Common myeloid progenitor, CD34-positive (primary cell): ENCODE measurements around the gene TCF19.

Experiments used
- CTCF ChIA-PET: fragments of 350-600 bp; sonication (Branson Sonifier 250); formaldehyde crosslinking; loops from one replicate; lab custom pipeline; 2021; ENCODE audit warnings: antibody characterized with exemption; lab: Charles Lee
- POLR2A ChIA-PET: fragments of 350-600 bp; sonication (Branson Sonifier 250); formaldehyde crosslinking; loops from one replicate; lab custom pipeline; 2021; ENCODE audit warnings: antibody characterized with exemption; lab: Charles Lee
- DNase-seq, 3 donors: peaks; one replicate each; pipeline versions ENCODE4 v3.0.0 to v3.0.0-alpha.2; 2013
- H3K27ac ChIP-seq, 2 experiments: 1 replicate in 1 of 2; 2 replicates in 1 of 2; pipeline ENCODE4 v1.7.0; 2013; ENCODE audit warnings: inconsistent platforms in 2 of 2, low read length in 2 of 2, mild to moderate bottlenecking in 2 of 2, low read depth in 1 of 2, moderate library complexity in 1 of 2; ENCODE audit not compliant: severe bottlenecking in 2 of 2, insufficient read depth in 1 of 2, poor library complexity in 1 of 2
- H3K27me3 ChIP-seq, 5 experiments: replicated peaks in 2 of 5; 1 replicate in 3 of 5; 2 replicates in 2 of 5; pipeline versions ENCODE4 v1.6.1 to v1.7.0; 2013; ENCODE audit warnings: low read length in 4 of 5, mild to moderate bottlenecking in 2 of 5, moderate library complexity in 2 of 5, inconsistent platforms in 1 of 5; ENCODE audit not compliant: insufficient read depth in 5 of 5, control insufficient read depth in 4 of 5
- H3K36me3 ChIP-seq, 4 experiments: 1 replicate in 2 of 4; 2 replicates in 2 of 4; pipeline versions ENCODE4 v1.6.1 to v1.7.0; 2013; ENCODE audit warnings: low read length in 3 of 4, control low read depth in 1 of 4, mild to moderate bottlenecking in 1 of 4; ENCODE audit not compliant: control insufficient read depth in 4 of 4, insufficient read depth in 4 of 4
- H3K4me1 ChIP-seq, 4 experiments: 1 replicate in 3 of 4; 2 replicates in 1 of 4; pipeline versions ENCODE4 v1.6.1 to v1.7.1; 2013; ENCODE audit warnings: low read length in 3 of 4, mild to moderate bottlenecking in 3 of 4, control low read depth in 1 of 4, inconsistent platforms in 1 of 4, moderate library complexity in 1 of 4; ENCODE audit not compliant: control insufficient read depth in 4 of 4, insufficient read depth in 4 of 4; ENCODE audit errors: control extremely low read depth in 1 of 4
- H3K4me3 ChIP-seq, 7 experiments: 1 replicate in 4 of 7; 2 replicates in 3 of 7; pipeline versions ENCODE4 v1.5.1 to v1.7.0; 2013; ENCODE audit warnings: mild to moderate bottlenecking in 7 of 7, low read length in 6 of 7, moderate library complexity in 6 of 7, inconsistent platforms in 2 of 7, low read depth in 2 of 7, control low read depth in 1 of 7; ENCODE audit not compliant: insufficient read depth in 4 of 7, control insufficient read depth in 1 of 7; ENCODE audit errors: extremely low read depth in 1 of 7
- H3K9me3 ChIP-seq, 5 experiments: 1 replicate in 4 of 5; 2 replicates in 1 of 5; pipeline versions ENCODE4 v1.6.1 to v1.7.1; 2013; ENCODE audit warnings: low read length in 4 of 5, mild to moderate bottlenecking in 2 of 5, inconsistent platforms in 1 of 5, low read depth in 1 of 5, moderate library complexity in 1 of 5; ENCODE audit not compliant: control insufficient read depth in 4 of 5, insufficient read depth in 2 of 5; ENCODE audit errors: control extremely low read depth in 1 of 5
- WGBS: methylation state at CpG from one replicate; pipeline ENCODE4 v1.1.5; 2013; ENCODE audit not compliant: insufficient coverage; 5-methylcytosine and 5-hydroxymethylcytosine counted together

The TCF19 gene

DNA sequence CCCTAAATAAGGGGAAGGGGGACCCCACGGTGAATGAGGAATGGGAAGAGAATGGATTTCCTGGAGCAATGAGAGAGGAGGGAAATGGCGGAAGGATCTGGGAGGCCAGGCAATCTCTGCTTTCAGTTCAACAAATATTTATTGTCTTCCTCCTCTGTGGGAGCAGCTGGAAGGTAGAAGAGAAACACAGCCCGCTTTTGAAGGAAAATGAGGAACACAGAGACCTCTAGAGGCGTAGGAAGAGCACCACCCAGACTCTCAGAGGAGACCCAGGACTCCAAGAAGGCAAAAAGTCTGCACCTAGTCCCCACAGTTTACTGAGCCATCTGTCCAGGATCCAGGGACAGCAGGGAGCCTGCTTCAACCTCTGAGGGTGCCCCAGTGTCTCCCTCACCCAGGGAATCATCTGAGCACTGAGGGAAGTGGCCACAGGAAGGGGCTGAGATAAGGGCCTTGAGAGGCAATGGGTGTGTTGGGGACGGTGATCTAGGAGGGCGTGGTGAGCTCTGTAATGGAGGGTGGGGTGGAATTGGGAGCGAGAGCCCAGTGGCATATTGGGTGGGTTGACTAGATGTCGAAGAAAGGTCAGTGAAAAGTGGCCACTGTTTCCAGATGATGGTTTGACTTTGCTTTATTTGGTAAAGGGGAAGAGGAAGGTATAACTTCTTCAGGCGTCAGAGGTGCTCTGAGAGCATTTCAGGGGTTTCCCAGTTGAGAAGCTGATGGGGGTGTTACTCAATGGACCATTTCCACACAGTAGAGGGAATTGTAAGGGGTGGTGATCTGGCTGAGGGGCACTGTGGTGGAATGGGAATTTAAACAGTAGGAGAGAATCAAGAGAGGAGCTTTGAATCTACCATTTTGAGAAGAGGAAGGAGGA is 43.2 kb upstream of the TCF19 start:
- CTCF ChIA-PET: interaction anchor here (0.7 to 8.0 kb wide), 18 partner anchors 11 to 302 kb away, joined by 3 to 66 read pairs (median 5); no protein-coding TSS in a partner anchor
- WGBS: 49% methylated on average over 5 of the region's 9 CpGs

DNA sequence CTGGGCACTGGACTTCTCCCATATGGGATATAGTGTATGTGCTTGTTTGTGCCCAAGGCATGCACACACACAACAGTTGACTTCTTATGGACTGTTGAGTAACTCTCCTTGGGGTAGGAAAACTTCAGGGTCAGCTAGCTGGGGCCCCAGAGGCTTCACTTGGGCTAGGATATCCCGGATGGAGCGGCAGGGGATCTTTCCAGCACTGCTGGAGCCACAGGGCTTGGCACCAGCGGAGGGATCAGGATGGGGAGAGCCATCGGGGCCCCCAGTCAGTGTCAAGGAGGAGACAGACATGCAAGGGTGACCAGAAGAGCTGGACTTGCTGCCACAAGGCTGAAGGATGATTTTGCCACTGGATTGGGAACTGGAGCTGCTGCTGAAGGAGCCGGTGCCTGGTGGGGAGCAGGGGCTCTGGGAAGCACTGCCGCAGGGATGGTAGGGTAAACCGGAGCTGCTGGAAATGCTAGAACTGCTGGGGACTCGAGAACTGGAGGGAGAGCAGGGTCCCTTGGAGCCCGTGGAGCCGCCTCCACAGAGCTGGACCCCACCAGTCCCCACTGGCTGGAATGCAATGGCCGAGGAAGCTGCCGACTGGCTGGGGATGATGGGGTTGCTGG is 42.3 kb upstream of the TCF19 start:
- Histone ChIP-seq H3K27ac (no peak overlapping the region), H3K4me3 (no peak overlapping the region), H3K36me3 (no peaks in the 10 kb centered on the region), H3K27me3 (peaks cover 0 to 2% (median 0%) of the 10 kb centered on the region in 5 experiments), H3K9me3 (no peaks in the 10 kb centered on the region), H3K4me1 (peaks cover 0 to 10% (median 7%) of the 10 kb centered on the region in 4 experiments)
- ChIA-PET CTCF (interaction anchor here (1.0 to 8.0 kb wide), 17 partner anchors 10 to 303 kb away, joined by 3 to 66 read pairs (median 5); no protein-coding TSS in a partner anchor), POLR2A (interaction anchor here (0.6 kb wide), 1 partner anchor 442 kb away, joined by 3 read pairs; no protein-coding TSS in a partner anchor)
- DNase-seq: no peak
- WGBS: 96% methylated on average over 11 of the region's 12 CpGs

More for the DNA sequence above, 43.2 kb upstream of the TCF19 start:
- peak; percentile 53 to 78 (median 78) for DNase-seq
- Histone ChIP-seq H3K27me3 (peaks cover 0 to 2% (median 0%) of the 10 kb centered on the region in 5 experiments), H3K4me1 (peaks cover 0 to 10% (median 7%) of the 10 kb centered on the region in 4 experiments), H3K4me3 (no peak overlapping the region), H3K9me3 (no peaks in the 10 kb centered on the region), H3K27ac (no peak overlapping the region), H3K36me3 (no peaks in the 10 kb centered on the region)
- POLR2A ChIA-PET: interaction anchor here (0.6 kb wide), 1 partner anchor 441 kb away, joined by 3 read pairs; no protein-coding TSS in a partner anchor

DNA sequence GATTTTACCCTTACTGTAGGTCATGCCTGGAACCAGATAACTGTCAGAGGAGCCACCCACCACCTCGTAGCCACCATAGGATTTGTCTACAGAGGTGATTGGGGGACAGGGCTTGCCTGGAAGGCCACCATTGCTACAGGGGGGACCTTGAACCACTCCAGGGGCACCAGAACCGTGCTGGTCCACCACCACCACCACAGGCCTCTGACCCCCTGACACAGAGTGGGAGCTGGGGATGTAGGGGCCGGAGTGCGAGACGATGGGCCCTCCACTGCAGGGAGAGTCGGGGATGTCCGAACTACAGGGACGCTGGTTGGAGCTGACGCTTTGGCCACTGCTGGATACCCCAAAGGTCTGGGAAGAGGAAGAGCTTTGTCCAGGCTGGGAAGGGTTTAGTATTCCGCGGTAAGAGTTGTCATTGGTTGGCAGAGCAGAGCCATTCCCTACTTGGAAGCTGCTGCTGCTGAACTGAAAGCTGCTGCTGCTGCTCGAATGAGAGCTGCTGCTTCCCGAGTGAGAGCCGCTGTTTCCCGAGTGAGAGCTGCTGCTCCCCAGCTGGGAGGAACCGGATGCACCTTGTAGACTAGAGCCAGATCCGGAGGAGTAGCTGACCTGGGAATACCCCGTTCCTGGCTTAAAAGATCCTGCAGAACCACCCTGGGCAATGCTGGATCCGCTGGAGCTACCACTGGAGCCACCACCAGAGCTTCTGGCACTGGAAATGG is 41.6 kb upstream of the TCF19 start:
- Histone ChIP-seq H3K4me3 (no peak overlapping the region), H3K9me3 (no peaks in the 10 kb centered on the region), H3K27ac (no peak overlapping the region), H3K36me3 (no peaks in the 10 kb centered on the region), H3K27me3 (peaks cover 0 to 2% (median 0%) of the 10 kb centered on the region in 5 experiments), H3K4me1 (peaks cover 0 to 10% (median 7%) of the 10 kb centered on the region in 4 experiments)
- ChIA-PET CTCF (interaction anchor here (0.9 to 8.0 kb wide), 13 partner anchors 9 to 298 kb away, joined by 3 to 66 read pairs (median 5); no protein-coding TSS in a partner anchor), POLR2A (no interaction called here)
- DNase-seq: no peak
- 92% methylated on average over 19 of the region's 19 CpGs for WGBS

DNA sequence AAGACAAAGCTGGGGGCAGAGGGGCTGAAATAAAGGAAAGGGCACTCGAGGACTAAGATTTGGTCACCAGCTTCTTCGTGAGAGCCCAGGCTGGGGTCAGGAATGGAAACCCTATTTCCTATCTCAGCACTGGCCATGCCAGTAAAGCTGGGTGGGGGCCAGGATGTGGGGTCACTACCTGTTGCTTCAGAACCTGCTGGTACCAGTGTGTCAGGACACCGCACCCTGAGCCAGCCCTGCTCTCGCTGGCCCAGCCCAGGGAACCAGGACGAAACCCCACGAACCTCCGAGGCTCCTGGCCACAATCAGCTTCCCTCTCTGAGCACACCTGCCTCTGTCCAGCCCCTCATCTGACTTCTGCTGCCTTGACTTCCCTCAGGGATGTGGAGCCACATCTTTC is 40.2 kb upstream of the TCF19 start:
- WGBS: 94% methylated on average over 7 of the region's 7 CpGs

DNA sequence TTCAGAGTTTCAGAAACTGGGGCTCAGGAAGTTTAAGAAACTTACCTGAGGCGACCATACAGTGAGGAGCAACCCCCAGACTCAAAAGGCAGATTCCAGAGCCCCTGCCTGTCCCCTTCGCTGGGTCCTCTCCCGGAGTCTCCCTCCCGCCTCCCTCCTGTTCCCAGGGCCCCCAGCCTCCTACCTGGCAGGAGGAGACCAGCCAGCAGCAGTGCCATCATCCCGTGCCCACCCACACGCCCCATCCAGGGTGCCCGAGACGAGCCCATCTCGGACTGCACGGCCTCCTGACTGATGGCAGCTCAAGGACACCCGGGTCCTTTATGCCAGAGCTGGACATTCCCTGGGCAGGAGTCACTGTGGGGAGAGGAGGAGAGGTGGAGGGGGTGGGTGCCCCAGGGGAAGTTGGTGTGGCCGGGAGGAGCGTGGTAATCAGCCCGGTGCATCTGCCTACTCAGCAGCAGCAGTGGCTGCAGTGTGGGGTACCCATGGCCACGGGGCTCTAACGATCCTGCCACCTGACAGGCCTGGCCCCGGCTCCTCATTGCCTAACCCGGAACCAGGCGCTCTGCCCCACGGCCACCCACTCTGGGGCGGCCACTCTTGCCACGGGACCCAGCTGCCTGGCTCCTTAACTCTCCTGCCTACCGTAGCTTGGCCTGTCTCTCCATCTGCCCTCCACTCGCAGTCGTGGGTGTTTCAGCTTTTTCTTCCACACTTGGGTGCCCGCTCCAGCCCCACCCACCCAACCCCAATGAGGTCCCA is 38.1 kb upstream of the TCF19 start, which contains the start of gene CDSN:
CDSN (minus strand) TSS at position 296 of the 765 bp plus-strand sequence; CDS start at position 269, 27 bp downstream.
- Histone ChIP-seq H3K27ac (no peak within 1 kb of the TSS), H3K4me1 (peaks cover 0 to 10% (median 5%) of the 10 kb centered on the region in 4 experiments), H3K4me3 (no peak within 1 kb of the TSS), H3K27me3 (peaks cover 0 to 2% (median 0%) of the 10 kb centered on the region in 5 experiments), H3K36me3 (no peaks in the 10 kb centered on the region), H3K9me3 (no peaks in the 10 kb centered on the region)
- WGBS: 71% methylated on average over 21 of the region's 26 CpGs
- CTCF ChIA-PET: interaction anchor here (1.4 kb wide), 1 partner anchor 10 kb away, joined by 3 read pairs; no protein-coding TSS in a partner anchor
- POLR2A ChIA-PET: no interaction called here
- DNase-seq: peak in 2 of 3 donors; percentile 44 to 66

More for the DNA sequence above, 40.2 kb upstream of the TCF19 start:
- peaks cover 0 to 2% (median 0%) of the 10 kb centered on the region in 5 experiments for H3K27me3 ChIP-seq
- ChIA-PET POLR2A (no interaction called here), CTCF (interaction anchor here (1.1 to 1.3 kb wide), 4 partner anchors 9 to 62 kb away, joined by 3 read pairs; no protein-coding TSS in a partner anchor)
- DNase-seq: no peak
- H3K4me1 ChIP-seq: peaks cover 0 to 10% (median 7%) of the 10 kb centered on the region in 4 experiments
- no peaks in the 10 kb centered on the region for H3K9me3 ChIP-seq
- H3K27ac ChIP-seq: no peak overlapping the region
- H3K4me3 ChIP-seq: no peak overlapping the region
- H3K36me3 ChIP-seq: no peaks in the 10 kb centered on the region
